HepG2 (cell line): Measurements from ENCODE around the gene SIAE. TPM values are rescaled to one million over a fixed set of nuclear protein-coding genes. Genes with fewer than 3 reads are reported as not detected.

ENCODE experiments used
- ATAC-seq: fragments of 200-7000 bp; cut with Tn5 transposase; 3 replicates; pipeline ENCODE4 v1.9.1; 2020; ENCODE audit warnings: mild to moderate bottlenecking, moderate library complexity
- Bru-seq: library from RNA; stranded (reverse); fragments of 400-500 nt; gene quantifications from one replicate; lab custom pipeline; 2021; lab: Mats Ljungman, UMichigan
- BruChase-seq, 2 experiments: library from RNA; stranded (reverse); fragments of 400-500 nt; gene quantifications; one replicate each; lab custom pipeline; 2021; lab: Mats Ljungman, UMichigan
- BruUV-seq: library from RNA; stranded (reverse); fragments of 400-500 nt; replicated peaks from 2 replicates; lab custom pipeline; 2021; lab: Mats Ljungman, UMichigan
- CTCF ChIA-PET: fragments of 300-600 bp; formaldehyde crosslinking; extraction: SDS; loops from one replicate; lab custom pipeline; 2021; ENCODE audit warnings: low total read pairs, inconsistent platforms, low intra/inter-chr PET ratio; lab: Yijun Ruan, JAX
- POLR2A ChIA-PET: fragments of 350-600 bp; sonication (Branson Sonifier 250); formaldehyde crosslinking; loops from one replicate; lab custom pipeline; 2020; ENCODE audit warnings: antibody characterized with exemption, inconsistent platforms; lab: Yijun Ruan, JAX
- DNase-seq: peaks from one replicate; pipeline ENCODE4 v3.0.0-alpha.2; 2015; ENCODE audit warnings: low spot score
- FAIRE-seq: peaks from 3 replicates; lab custom pipeline; 2011; peaks lifted over from hg19 to GRCh38; lab: Jason Lieb, UNC
- H2AFZ ChIP-seq: one replicate; pipeline ENCODE4 v1.6.1; 2011; ENCODE audit warnings: low read length, inconsistent platforms
- H3K27ac ChIP-seq: fragments of 300-600 bp; 3 replicates; pipeline ENCODE4 v1.8.0; 2011; ENCODE audit warnings: mixed run types, mild to moderate bottlenecking, mixed read lengths, low read length, inconsistent platforms; ENCODE audit not compliant: insufficient read depth; ENCODE audit errors: extremely low read length
- H3K27me3 ChIP-seq, 2 experiments: fragments of 200-600 bp in 1 of 2; 2 replicates in 1 of 2; 3 replicates in 1 of 2; pipeline versions ENCODE4 v1.6.0 to v1.8.0; 2011; ENCODE audit warnings: low read length in 2 of 2, mild to moderate bottlenecking in 2 of 2, moderate library complexity in 2 of 2, inconsistent platforms in 1 of 2; ENCODE audit not compliant: insufficient read depth in 2 of 2, control insufficient read depth in 1 of 2
- H3K36me3 ChIP-seq, 2 experiments: fragments of 200-600 bp in 1 of 2; replicated peaks in 1 of 2; 2 replicates in 1 of 2; 3 replicates in 1 of 2; pipeline versions ENCODE4 v1.5.1 to v1.8.0; 2011; ENCODE audit warnings: low read length in 2 of 2, inconsistent platforms in 1 of 2; ENCODE audit not compliant: insufficient read depth in 2 of 2, control insufficient read depth in 1 of 2
- H3K4me1 ChIP-seq: 2 replicates; pipeline ENCODE4 v1.5.1; 2012; ENCODE audit warnings: low read length, inconsistent platforms; ENCODE audit not compliant: insufficient read depth
- H3K4me2 ChIP-seq: 2 replicates; pipeline ENCODE4 v1.6.0; 2011; ENCODE audit warnings: low read depth, low read length, inconsistent platforms
- H3K4me3 ChIP-seq, 3 experiments: fragments of 200-600 bp in 1 of 3; sonication (generic), shearing (Covaris generic) in 1 of 3; replicated peaks in 1 of 3; 2 replicates each; pipeline ENCODE4 v1.5.1; 2011 to 2016; ENCODE audit warnings: low read length in 3 of 3, inconsistent platforms in 2 of 3, low read depth in 2 of 3, mild to moderate bottlenecking in 2 of 3, control low read depth in 1 of 3, mixed read lengths in 1 of 3; ENCODE audit not compliant: insufficient read depth in 1 of 3
- H3K79me2 ChIP-seq: one replicate; pipeline ENCODE4 v1.6.1; 2011; ENCODE audit warnings: low read length, inconsistent platforms; ENCODE audit not compliant: insufficient read depth
- H3K9ac ChIP-seq: 2 replicates; pipeline ENCODE4 v1.6.0; 2011; ENCODE audit warnings: mild to moderate bottlenecking, low read depth, low read length, inconsistent platforms; ENCODE audit not compliant: insufficient read depth
- H3K9me3 ChIP-seq: 2 replicates; pipeline ENCODE4 v1.5.1; 2012; ENCODE audit warnings: mild to moderate bottlenecking, low read length
- H4K20me1 ChIP-seq: 2 replicates; pipeline ENCODE4 v1.6.0; 2011; ENCODE audit warnings: inconsistent platforms, mild to moderate bottlenecking, low read length, moderate library complexity; ENCODE audit not compliant: insufficient read depth
- BATF2 ChIP-seq: sonication (generic); formaldehyde crosslinking; IDR thresholded peaks from 2 replicates; pipeline ENCODE4 v1.8.0; 2022; ENCODE audit warnings: mild to moderate bottlenecking, missing genetic modification reagents, moderate library complexity
- EP300 ChIP-seq, 3 experiments: sonication (generic) in 1 of 3; formaldehyde crosslinking in 1 of 3; IDR thresholded peaks; 2 replicates each; pipeline versions ENCODE4 v1.5.1 to v1.6.1; 2011 to 2020; ENCODE audit warnings: low read depth in 2 of 3, low read length in 2 of 3, borderline replicate concordance in 1 of 3, improper control_type of control experiment in 1 of 3, mild to moderate bottlenecking in 1 of 3, missing genetic modification reagents in 1 of 3, moderate library complexity in 1 of 3
- ESRRA ChIP-seq: sonication (generic); formaldehyde crosslinking; IDR thresholded peaks from 2 replicates; pipeline ENCODE4 v1.5.1; 2020; ENCODE audit warnings: mild to moderate bottlenecking, low read depth, missing genetic modification reagents
- HNF1B ChIP-seq: sonication (generic); formaldehyde crosslinking; IDR thresholded peaks from 2 replicates; pipeline ENCODE4 v1.5.1; 2020; ENCODE audit warnings: mild to moderate bottlenecking, moderate library complexity, missing genetic modification reagents
- PTBP1 ChIP-seq: fragments of 200-400 bp; formaldehyde crosslinking; IDR thresholded peaks from 2 replicates; pipeline ENCODE4 v1.6.1; 2018; ENCODE audit warnings: low read length, low read depth; ENCODE audit not compliant: poor library complexity, severe bottlenecking
- TAF15 ChIP-seq: fragments of 200-400 bp; formaldehyde crosslinking; IDR thresholded peaks from one replicate; pipeline ENCODE4 v1.6.1; 2018; ENCODE audit warnings: mild to moderate bottlenecking, low read depth, low read length; ENCODE audit not compliant: poor library complexity, severe bottlenecking
- ZBTB37 ChIP-seq: sonication (generic); formaldehyde crosslinking; IDR thresholded peaks from 2 replicates; pipeline ENCODE4 v1.4.0; 2020; ENCODE audit warnings: mild to moderate bottlenecking, missing genetic modification reagents
- ZNF543 ChIP-seq: sonication (generic); formaldehyde crosslinking; IDR thresholded peaks from 2 replicates; pipeline ENCODE4 v1.4.0; 2020; ENCODE audit warnings: mild to moderate bottlenecking, missing genetic modification reagents
- WGBS: methylation state at CpG from one replicate; pipeline ENCODE4 v1.1.6; 2017; ENCODE audit warnings: low lambda C conversion rate; 5-methylcytosine and 5-hydroxymethylcytosine counted together
- in situ Hi-C: cut with HindIII; loops from 2 replicates; pipeline ENCODE4 v1.10.0; 2017; ENCODE audit warnings: low pct_unique_long_range_greater_than_20kb; ENCODE audit not compliant: extremely low pct_ligation_motif_present
- intact Hi-C: fragments of 100-400 bp; cut with micrococcal nuclease; formaldehyde crosslinking; loops from one replicate; pipeline ENCODE4 v1.10.0; 2022; ENCODE audit not compliant: unreplicated experiment
- long read RNA-seq, 2 experiments: library from RNA in 1 of 2; library from polyadenylated mRNA in 1 of 2; stranded (forward) in 1 of 2; unstranded in 1 of 2; transcript quantifications; one replicate each; pipeline ENCODE4 v2.0.0, GENCODE V29; 2019 to 2022
- polyA minus RNA-seq, 3 experiments: library from RNA; depleted of rRNA, polyadenylated mRNA; stranded (reverse); fragments of >200 nt; gene quantifications; 2 replicates each; pipeline ENCODE4 v1.2.3, GENCODE V29; 2011; ENCODE audit warnings: low replicate concordance in 1 of 3
- polyA plus RNA-seq, 8 experiments: library from polyadenylated mRNA; depleted of rRNA in 3 of 8; stranded (reverse) in 7 of 8; unstranded in 1 of 8; fragments of >200 nt; fragmentation: Illumina TruSeq in 4 of 8; extraction: Trizol in 4 of 8; gene quantifications; 2 replicates each; pipeline versions ENCODE4 v1.2.1 to v1.2.3, GENCODE V29; 2011 to 2016; ENCODE audit warnings: low read depth in 4 of 8, missing spikeins in 1 of 8, mixed read lengths in 1 of 8; ENCODE audit not compliant: insufficient read depth in 1 of 8
- total RNA-seq, 5 experiments: library from RNA; depleted of rRNA; stranded (reverse); fragments of >200 nt; fragmentation: Illumina TruSeq; extraction: Trizol; gene quantifications; 2 replicates each; pipeline ENCODE4 v1.2.3, GENCODE V29; 2016; ENCODE audit warnings: low read depth in 1 of 5

The SIAE gene
- total RNA-seq (2016; rRNA removed; fragmentation: Illumina TruSeq; extraction: Trizol): 4.5 and 7.0 TPM in 2 replicates
- 0.40 and 0.62 TPM in 2 replicates for total RNA-seq (2016; cell fraction: cytosol; rRNA removed; fragmentation: Illumina TruSeq; extraction: Trizol; ENCODE audit: low read depth)
- 4.0 and 7.9 TPM in 2 replicates for total RNA-seq (2016; cell fraction: insoluble cytoplasmic fraction; rRNA removed; fragmentation: Illumina TruSeq; extraction: Trizol)
- 2.3 and 3.0 TPM in 2 replicates for total RNA-seq (2016; cell fraction: membrane; rRNA removed; fragmentation: Illumina TruSeq; extraction: Trizol)
- 7.0 and 8.5 TPM in 2 replicates for total RNA-seq (2016; cell fraction: nucleus; rRNA removed; fragmentation: Illumina TruSeq; extraction: Trizol)
- 21.8 and 22.4 TPM in 2 replicates for polyA plus RNA-seq (2011; rRNA removed)
- 12.3 and 19.5 TPM in 2 replicates for polyA plus RNA-seq (2011; cell fraction: cytosol; rRNA removed)
- 7.3 and 7.6 TPM in 2 replicates for polyA plus RNA-seq (2011; cell fraction: nucleus; rRNA removed)
- polyA plus RNA-seq (2012): 10.4 and 13.6 TPM in 2 replicates
- polyA plus RNA-seq (2016; cell fraction: cytosol; fragmentation: Illumina TruSeq; extraction: Trizol; ENCODE audit: low read depth): 0.50 and 0.88 TPM in 2 replicates
- polyA plus RNA-seq (2016; cell fraction: insoluble cytoplasmic fraction; fragmentation: Illumina TruSeq; extraction: Trizol; ENCODE audit: low read depth): 4.3 and 4.8 TPM in 2 replicates
- 1.8 and 2.7 TPM in 2 replicates for polyA plus RNA-seq (2016; cell fraction: membrane; fragmentation: Illumina TruSeq; extraction: Trizol; ENCODE audit: low read depth)
- polyA plus RNA-seq (2016; cell fraction: nucleus; fragmentation: Illumina TruSeq; extraction: Trizol; ENCODE audit: insufficient read depth, low read depth): 13.5 and 14.4 TPM in 2 replicates
- polyA minus RNA-seq (2011; rRNA and poly(A)+ RNA removed; ENCODE audit: low replicate concordance): 14.7 and 15.2 TPM in 2 replicates
- 4.2 and 6.8 TPM in 2 replicates for polyA minus RNA-seq (2011; cell fraction: cytosol; rRNA and poly(A)+ RNA removed)
- 4.5 and 8.2 TPM in 2 replicates for polyA minus RNA-seq (2011; cell fraction: nucleus; rRNA and poly(A)+ RNA removed)
- percentile 40 among the genes with signal in this experiment for Bru-seq, nascent RNA
- percentile 43 among the genes with signal in this experiment for BruChase-seq, experiment 1, labeled RNA remaining after a 6-hour chase
- percentile 39 among the genes with signal in this experiment for BruChase-seq, experiment 2, labeled RNA remaining after a 2-hour chase
- long read RNA-seq, experiment 1, full-length matches to known transcripts: 3 of 3 reads
- long read RNA-seq, experiment 1, partial matches to known transcripts: 0 of 3 reads
- long read RNA-seq, experiment 1, other reads (novel, unspliced or antisense): 0 of 3 reads
- long read RNA-seq, experiment 2, full-length matches to known transcripts: 6 of 13 reads
- long read RNA-seq, experiment 2, partial matches to known transcripts: 7 of 13 reads
- long read RNA-seq, experiment 2, other reads (novel, unspliced or antisense): 0 of 13 reads

GRCh38 chr11:124673333-124674167 is at the start of gene SIAE, which contains the start of gene SPA17:
Gene SIAE, minus strand, starts transcription at chr11:124673739. Its CDS starts 31 bp downstream, at chr11:124673708.
Gene SPA17, plus strand, starts transcription at chr11:124673904. Its CDS starts 1,361 bp downstream, at chr11:124675265.
- Histone ChIP-seq H3K27me3 (no peaks in the 10 kb centered on the region; a peak in 1 of 5 replicates), H4K20me1 (no peaks in the 10 kb centered on the region), H3K4me2 (peak within 1 kb of the TSS; percentile 95), H2AFZ (peak within 1 kb of the TSS; percentile 32), H3K36me3 (no peaks in the 10 kb centered on the region), H3K4me3 (peak within 1 kb of the TSS; percentile 73 to 99 (median 99)), H3K79me2 (no peaks in the 10 kb centered on the region), H3K4me1 (peaks cover 19% of the 10 kb centered on the region), H3K9ac (peak within 1 kb of the TSS; percentile 91), H3K27ac (peak within 1 kb of the TSS; percentile 74), H3K9me3 (no peaks in the 10 kb centered on the region)
- ChIA-PET CTCF (interaction anchor here (1.3 kb wide), 1 partner anchor 90 kb away, joined by 4 read pairs; no protein-coding TSS in a partner anchor), POLR2A (interaction anchor here (0.7 to 1.9 kb wide), 11 partner anchors 51 to 438 kb away, joined by 3 to 26 read pairs (median 4); partner anchors contain the start of genes MSANTD2, TBRG1, TMEM218 and VSIG2)
- TSS peak; percentile 80 for BruUV-seq
- under 1% methylated on average over 23 of the region's 58 CpGs for WGBS
- in situ Hi-C loops (loop anchor here (5.0 to 10.0 kb wide), 3 partner anchors 89 to 191 kb away; partner anchors contain the start of genes ESAM and ROBO3), intact Hi-C loops (loop anchor here (1.0 to 2.0 kb wide), 2 partner anchors 73 to 90 kb away; no protein-coding TSS in a partner anchor)
- ATAC-seq (peak; percentile 97), DNase-seq (peak; percentile 91), FAIRE-seq (no peak)
- peak; percentile 41; the same call in 1 of the 2 replicates for TF ChIP-seq HNF1B (CRISPR knock-in tag)
- TF ChIP-seq EP300 (IDR thresholded peaks at IDR 0.05; ENCODE audit: low read depth in 2 of 2, low read length in 2 of 2): 0 out of 4 replicates have a peak, but pooled peaks of 1 of the 2 experiments have one; percentile 38
- no peak; the same call in 1 of the 2 replicates for TF ChIP-seq EP300 (CRISPR knock-in tag; IDR thresholded peaks at IDR 0.05; ENCODE audit: borderline replicate concordance)
- peak; percentile 97 for TF ChIP-seq PTBP1
- 0 out of 2 replicates have a peak, but pooled peaks have one; percentile 42 for TF ChIP-seq ZBTB37 (CRISPR knock-in tag)
- TF ChIP-seq ZNF543 (CRISPR knock-in tag): peak; percentile 91
- TF ChIP-seq ESRRA (CRISPR knock-in tag): 0 out of 2 replicates have a peak, but pooled peaks have one; percentile 32
- TF ChIP-seq BATF2 (CRISPR knock-in tag): 0 out of 2 replicates have a peak, but pooled peaks have one; percentile 29
- TF ChIP-seq TAF15: no peak
